A673 (cell line): ENCODE data around the gene CDH26. TPM values are rescaled to one million over a fixed set of nuclear protein-coding genes. Genes with fewer than 3 reads are reported as not detected.

Source experiments
- BruUV-seq: library from RNA; stranded (reverse); fragments of 400-500 nt; replicated peaks from 2 replicates; lab custom pipeline; 2021; lab: Mats Ljungman, UMichigan
- CTCF ChIA-PET: fragments of 300-600 bp; sonication (Branson Sonifier 250); formaldehyde crosslinking; loops from one replicate; lab custom pipeline; 2022; ENCODE audit warnings: antibody characterized with exemption; lab: Charles Lee
- POLR2A ChIA-PET: fragments of 300-600 bp; sonication (Branson Sonifier 250); formaldehyde crosslinking; loops from one replicate; lab custom pipeline; 2022; ENCODE audit warnings: antibody characterized with exemption; ENCODE audit not compliant: low non-redundant PET; lab: Charles Lee
- DNase-seq: peaks from one replicate; pipeline ENCODE4 v3.0.0-alpha.2; 2015; ENCODE audit warnings: low spot score
- H3K27ac ChIP-seq: fragments of 200-600 bp; sonication (generic); 2 replicates; pipeline ENCODE4 v1.5.1; 2016; ENCODE audit warnings: mixed run types, low read depth, mild to moderate bottlenecking, mixed read lengths, antibody characterized with exemption, low read length; ENCODE audit not compliant: poor library complexity, severe bottlenecking
- H3K27me3 ChIP-seq: fragments of 200-600 bp; sonication (generic); replicated peaks from 2 replicates; pipeline ENCODE4 v1.6.1; 2017; ENCODE audit warnings: mixed run types, low read depth, mild to moderate bottlenecking, mixed read lengths, antibody characterized with exemption, low read length; ENCODE audit not compliant: insufficient read depth, poor library complexity
- H3K36me3 ChIP-seq: fragments of 200-600 bp; sonication (generic); 2 replicates; pipeline ENCODE4 v1.6.1; 2016; ENCODE audit warnings: mixed run types, mild to moderate bottlenecking, mixed read lengths, antibody characterized with exemption, low read length; ENCODE audit not compliant: insufficient read depth, poor library complexity, severe bottlenecking
- H3K4me1 ChIP-seq: fragments of 200-600 bp; sonication (generic); 2 replicates; pipeline ENCODE4 v1.6.1; 2017; ENCODE audit warnings: mixed run types, mild to moderate bottlenecking, mixed read lengths, antibody characterized with exemption, low read length; ENCODE audit not compliant: insufficient read depth, poor library complexity, severe bottlenecking
- H3K4me3 ChIP-seq: fragments of 200-600 bp; sonication (generic); 2 replicates; pipeline ENCODE4 v1.5.1; 2016; ENCODE audit warnings: low read depth, mixed run types, mild to moderate bottlenecking, mixed read lengths, low read length; ENCODE audit not compliant: poor library complexity, severe bottlenecking
- H3K9me3 ChIP-seq: fragments of 200-600 bp; sonication (generic); 2 replicates; pipeline ENCODE4 v1.6.1; 2016; ENCODE audit warnings: mixed run types, low read depth, mild to moderate bottlenecking, mixed read lengths, antibody characterized with exemption, low read length; ENCODE audit not compliant: poor library complexity, severe bottlenecking
- CTCF ChIP-seq: fragments of 300-800, 200-600 bp; sonication (generic); conservative IDR thresholded peaks from 2 replicates; pipeline ENCODE4 v1.5.1; 2017; ENCODE audit warnings: low read depth, mild to moderate bottlenecking, antibody characterized with exemption, low read length, moderate library complexity, mixed read lengths
- EZH2 ChIP-seq: fragments of 200-600 bp; sonication (generic); IDR thresholded peaks from 2 replicates; pipeline ENCODE4 v1.6.1; 2017; ENCODE audit warnings: borderline replicate concordance, low read depth, mild to moderate bottlenecking, mixed read lengths, antibody characterized with exemption, low read length; ENCODE audit not compliant: poor library complexity, severe bottlenecking
- intact Hi-C: fragments of 100-400 bp; cut with micrococcal nuclease; formaldehyde crosslinking; loops from one replicate; pipeline ENCODE4 v1.10.0; 2022; ENCODE audit not compliant: unreplicated experiment
- total RNA-seq: library from RNA; stranded (reverse); gene quantifications from 2 replicates; pipeline ENCODE4 v1.2.3, GENCODE V29; 2021

The CDH26 gene
- total RNA-seq, 1 experiment from 2014 or later = 0.58 TPM

- intact Hi-C loops = no loop called here
- DNase-seq = no peak
- ChIA-PET POLR2A (no interaction called here), CTCF (no interaction called here)
- no peaks in the 10 kb centered on the region for H3K36me3 ChIP-seq
- H3K27ac ChIP-seq = no peak overlapping the region
- no TSS peak for BruUV-seq
- H3K9me3 ChIP-seq = no peaks in the 10 kb centered on the region
- H3K4me1 ChIP-seq = no peaks in the 10 kb centered on the region
- H3K27me3 ChIP-seq = peaks cover 5% of the 10 kb centered on the region
- H3K4me3 ChIP-seq = no peak overlapping the region
- TF ChIP-seq EZH2 (no peak), CTCF (no peak)
Observed at GRCh38 chr20:59993736-59994430, 35.7 kb downstream of the CDH26 start.

GRCh38 chr20:59994697-59995122 lies 36.5 kb downstream of the CDH26 start:
- DNase-seq = peak; percentile 7
- CTCF ChIA-PET = no interaction called here
- intact Hi-C loops = no loop called here
- Histone ChIP-seq H3K36me3 (no peaks in the 10 kb centered on the region), H3K27me3 (peaks cover 11% of the 10 kb centered on the region), H3K9me3 (no peaks in the 10 kb centered on the region), H3K4me1 (no peaks in the 10 kb centered on the region), H3K4me3 (no peak overlapping the region), H3K27ac (no peak overlapping the region)
- POLR2A ChIA-PET = no interaction called here
- BruUV-seq = no TSS peak
- TF ChIP-seq CTCF (no peak), EZH2 (no peak)

GRCh38 chr20:59996108-59996507 lies 37.9 kb downstream of the CDH26 start:
- no peak for TF ChIP-seq CTCF
- TF ChIP-seq EZH2 = no peak
- Histone ChIP-seq H3K27ac (no peak overlapping the region), H3K4me1 (no peaks in the 10 kb centered on the region), H3K36me3 (no peaks in the 10 kb centered on the region), H3K4me3 (no peak overlapping the region), H3K27me3 (peaks cover 11% of the 10 kb centered on the region), H3K9me3 (no peaks in the 10 kb centered on the region)
- no TSS peak for BruUV-seq
- POLR2A ChIA-PET = no interaction called here
- CTCF ChIA-PET = no interaction called here
- no peak for DNase-seq
- intact Hi-C loops = no loop called here
